Caco-2 (cell line): ENCODE measurements around the gene PPARD. TPM values are rescaled to one million over a fixed set of nuclear protein-coding genes. Genes with fewer than 3 reads are reported as not detected.

Experiments used
- BruUV-seq: library from RNA; stranded (reverse); fragments of 400-500 nt; replicated peaks from 2 replicates; lab custom pipeline; 2021; lab: Mats Ljungman, UMichigan
- CTCF ChIA-PET: fragments of 300-600 bp; sonication (Branson Sonifier 250); formaldehyde crosslinking; loops from one replicate; lab custom pipeline; 2022; ENCODE audit warnings: antibody characterized with exemption; lab: Charles Lee
- POLR2A ChIA-PET: fragments of 300-600 bp; sonication (Branson Sonifier 250); formaldehyde crosslinking; loops from one replicate; lab custom pipeline; 2022; ENCODE audit warnings: antibody characterized with exemption; lab: Charles Lee
- DNase-seq, 2 experiments: peaks; one replicate each; pipeline versions ENCODE4 v3.0.0 to v3.0.0-alpha.2; 2020 to 2022
- H3K27me3 ChIP-seq: replicated peaks from 2 replicates; pipeline ENCODE4 v1.6.0; 2011; ENCODE audit warnings: low read length; ENCODE audit not compliant: control insufficient read depth, insufficient read depth
- H3K36me3 ChIP-seq: 2 replicates; pipeline ENCODE4 v1.5.1; 2011; ENCODE audit warnings: low read length; ENCODE audit not compliant: control insufficient read depth, insufficient read depth
- H3K4me1 ChIP-seq: fragments of 250-450 bp; sonication (Bioruptor Pico); 2 replicates; pipeline ENCODE4 v1.5.1; 2020; ENCODE audit warnings: mild to moderate bottlenecking
- H3K4me3 ChIP-seq: 2 replicates; pipeline ENCODE4 v1.5.1; 2011; ENCODE audit warnings: low read depth, mild to moderate bottlenecking, control low read depth, low read length
- H3K9me3 ChIP-seq: fragments of 250-450 bp; sonication (Bioruptor Pico); 2 replicates; pipeline ENCODE4 v1.5.1; 2020; ENCODE audit warnings: mild to moderate bottlenecking, moderate library complexity
- H3K27ac Mint-ChIP-seq: one replicate; pipeline ENCODE4 v1.8.0; 2022; ENCODE audit warnings: mixed read lengths; ENCODE audit not compliant: unreplicated experiment
- H3K27me3 Mint-ChIP-seq: one replicate; pipeline ENCODE4 v1.8.0; 2022; ENCODE audit warnings: mixed read lengths; ENCODE audit not compliant: insufficient read depth, unreplicated experiment
- H3K36me3 Mint-ChIP-seq: one replicate; pipeline ENCODE4 v1.8.0; 2022; ENCODE audit warnings: mild to moderate bottlenecking, mixed read lengths; ENCODE audit not compliant: insufficient read depth, unreplicated experiment
- H3K4me1 Mint-ChIP-seq: one replicate; pipeline ENCODE4 v1.8.0; 2022; ENCODE audit warnings: low read depth, mixed read lengths; ENCODE audit not compliant: unreplicated experiment
- H3K4me3 Mint-ChIP-seq: one replicate; pipeline ENCODE4 v1.8.0; 2022; ENCODE audit warnings: mild to moderate bottlenecking, moderate library complexity, mixed read lengths; ENCODE audit not compliant: unreplicated experiment
- H3K9me3 Mint-ChIP-seq: one replicate; pipeline ENCODE4 v1.8.0; 2022; ENCODE audit warnings: mixed read lengths; ENCODE audit not compliant: unreplicated experiment
- intact Hi-C: fragments of 100-400 bp; cut with micrococcal nuclease; formaldehyde crosslinking; loops from one replicate; pipeline ENCODE4 v1.10.0; 2022; ENCODE audit not compliant: unreplicated experiment
- total RNA-seq: library from RNA; stranded (reverse); gene quantifications from 2 replicates; pipeline ENCODE4 v1.2.3, GENCODE V29; 2022
- TF ChIP-seq, protein P1 (sequence below), 2 experiments: fragments of 200-600 bp in 1 of 2; IDR thresholded peaks; 1 replicate in 1 of 2; 2 replicates in 1 of 2; pipeline versions ENCODE4 v1.5.1 to v1.8.0; 2011 to 2022; ENCODE audit warnings: antibody characterized with exemption in 1 of 2, control low read depth in 1 of 2, inconsistent platforms in 1 of 2, low read depth in 1 of 2, low read length in 1 of 2, mild to moderate bottlenecking in 1 of 2, moderate library complexity in 1 of 2; ENCODE audit not compliant: insufficient read depth in 1 of 2, severe bottlenecking in 1 of 2, unreplicated experiment in 1 of 2

Gene PPARD
- total RNA-seq, 1 experiment from 2014 or later: 11.3 TPM

DNA sequence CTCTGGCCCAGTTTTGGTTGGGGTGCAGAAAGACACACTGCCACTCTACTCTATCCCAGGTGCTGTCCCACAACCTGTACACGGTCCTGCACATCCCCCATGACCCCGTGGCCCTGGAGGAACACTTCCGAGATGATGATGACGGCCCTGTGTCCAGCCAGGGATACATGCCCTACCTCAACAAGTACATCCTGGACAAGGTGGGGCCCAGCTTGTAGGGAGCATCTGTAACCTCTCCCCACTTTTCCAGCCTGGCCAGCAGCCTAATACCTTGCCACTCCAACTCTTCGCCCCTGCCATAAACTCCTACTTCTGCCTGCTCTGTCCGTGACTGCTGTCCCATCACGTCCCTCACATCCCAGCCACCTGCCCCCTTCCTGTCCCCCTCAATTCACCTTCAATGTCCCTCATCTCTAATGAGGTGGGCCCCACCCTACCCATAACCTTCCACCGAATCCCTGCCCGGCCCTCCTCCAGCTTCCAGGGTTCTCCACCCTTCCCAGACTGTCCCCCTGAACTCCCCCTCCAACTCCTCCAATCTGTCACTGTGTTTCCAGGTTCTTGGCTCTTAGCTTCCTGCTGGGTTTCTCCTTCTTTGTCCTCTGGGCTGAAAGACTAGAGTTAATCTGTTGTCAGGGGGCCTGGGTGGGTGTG lies 32.6 kb upstream of the PPARD start:
- peaks cover 3% of the 10 kb centered on the region for H3K27me3 Mint-ChIP-seq
- no peaks in the 10 kb centered on the region for H3K9me3 Mint-ChIP-seq
- TF ChIP-seq, protein P1, sequence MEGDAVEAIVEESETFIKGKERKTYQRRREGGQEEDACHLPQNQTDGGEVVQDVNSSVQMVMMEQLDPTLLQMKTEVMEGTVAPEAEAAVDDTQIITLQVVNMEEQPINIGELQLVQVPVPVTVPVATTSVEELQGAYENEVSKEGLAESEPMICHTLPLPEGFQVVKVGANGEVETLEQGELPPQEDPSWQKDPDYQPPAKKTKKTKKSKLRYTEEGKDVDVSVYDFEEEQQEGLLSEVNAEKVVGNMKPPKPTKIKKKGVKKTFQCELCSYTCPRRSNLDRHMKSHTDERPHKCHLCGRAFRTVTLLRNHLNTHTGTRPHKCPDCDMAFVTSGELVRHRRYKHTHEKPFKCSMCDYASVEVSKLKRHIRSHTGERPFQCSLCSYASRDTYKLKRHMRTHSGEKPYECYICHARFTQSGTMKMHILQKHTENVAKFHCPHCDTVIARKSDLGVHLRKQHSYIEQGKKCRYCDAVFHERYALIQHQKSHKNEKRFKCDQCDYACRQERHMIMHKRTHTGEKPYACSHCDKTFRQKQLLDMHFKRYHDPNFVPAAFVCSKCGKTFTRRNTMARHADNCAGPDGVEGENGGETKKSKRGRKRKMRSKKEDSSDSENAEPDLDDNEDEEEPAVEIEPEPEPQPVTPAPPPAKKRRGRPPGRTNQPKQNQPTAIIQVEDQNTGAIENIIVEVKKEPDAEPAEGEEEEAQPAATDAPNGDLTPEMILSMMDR (IDR thresholded peaks at IDR 0.05; ENCODE audit: insufficient read depth in 1 of 2, low read depth in 1 of 2, low read length in 1 of 2, severe bottlenecking in 1 of 2, unreplicated experiment in 1 of 2): no peak
- H3K27me3 ChIP-seq: no peaks in the 10 kb centered on the region
- no peak overlapping the region for H3K4me3 ChIP-seq
- H3K36me3 Mint-ChIP-seq: no peaks in the 10 kb centered on the region
- no peaks in the 10 kb centered on the region for H3K4me1 Mint-ChIP-seq
- no peaks in the 10 kb centered on the region for H3K4me1 ChIP-seq
- no peaks in the 10 kb centered on the region for H3K9me3 ChIP-seq
- intact Hi-C loops: no loop called here
- H3K4me3 Mint-ChIP-seq: no peak overlapping the region
- H3K36me3 ChIP-seq: no peaks in the 10 kb centered on the region
- ChIA-PET POLR2A (no interaction called here), CTCF (no interaction called here)
- no peak overlapping the region for H3K27ac Mint-ChIP-seq
- no TSS peak for BruUV-seq
- DNase-seq: no peak

DNA sequence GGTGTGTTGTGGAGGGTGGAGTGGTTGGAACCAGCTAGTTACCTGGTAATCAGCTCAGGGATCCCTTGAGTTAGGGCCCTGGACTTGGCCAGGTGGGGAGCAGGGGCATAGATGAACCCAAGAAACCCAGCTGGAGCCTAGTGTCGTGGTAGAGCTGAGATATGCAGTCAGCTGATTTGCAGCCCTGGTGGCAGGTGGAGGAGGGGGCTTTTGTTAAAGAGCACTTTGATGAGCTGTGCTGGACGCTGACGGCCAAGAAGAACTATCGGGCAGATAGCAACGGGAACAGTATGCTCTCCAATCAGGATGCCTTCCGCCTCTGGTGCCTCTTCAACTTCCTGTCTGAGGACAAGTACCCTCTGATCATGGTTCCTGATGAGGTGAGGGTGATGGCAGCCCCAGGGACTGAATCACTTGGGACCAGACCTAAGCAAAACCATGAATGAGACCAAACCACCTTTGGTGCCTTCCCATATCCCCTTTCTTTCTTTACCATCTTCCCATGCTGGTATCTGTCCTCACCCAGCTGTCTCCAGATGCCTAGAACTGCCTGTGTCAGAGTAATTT lies 32.0 kb upstream of the PPARD start:
- POLR2A ChIA-PET: no interaction called here
- BruUV-seq: no TSS peak

DNA sequence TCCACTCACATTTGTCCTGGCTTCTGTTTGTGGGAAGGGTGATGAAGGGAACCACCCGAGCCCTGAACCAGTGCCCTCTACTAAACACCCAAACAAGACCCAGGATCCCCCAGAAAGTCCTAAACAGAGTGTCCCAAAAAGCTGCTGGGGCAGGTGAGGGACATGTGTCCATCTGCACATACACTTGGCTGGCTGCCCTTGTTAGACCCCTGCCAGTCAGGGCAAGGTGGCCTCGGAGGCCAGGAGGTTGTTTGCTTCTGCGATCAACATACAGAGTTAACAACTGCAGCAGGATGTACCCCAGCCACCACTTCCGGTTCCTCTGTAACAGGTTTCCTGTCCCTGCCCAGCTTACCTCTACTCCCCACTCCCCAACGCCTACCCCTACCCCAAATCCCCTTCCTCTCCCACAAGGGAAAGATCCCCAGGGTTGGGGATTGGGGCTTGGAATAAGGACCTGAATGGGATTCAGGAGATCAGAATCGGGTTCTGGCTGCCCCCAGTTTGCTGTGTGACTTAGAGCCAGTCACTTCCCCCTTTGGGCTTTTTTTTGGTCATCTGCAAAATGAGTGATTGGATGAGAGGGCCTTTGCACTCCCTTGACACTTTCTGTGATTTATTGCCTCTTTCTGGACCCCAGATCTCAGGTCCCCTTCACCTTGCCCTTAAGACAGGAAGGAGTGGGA lies 30.8 kb upstream of the PPARD start:
- no peaks in the 10 kb centered on the region for H3K4me1 ChIP-seq
- no peaks in the 10 kb centered on the region for H3K9me3 Mint-ChIP-seq
- no peak overlapping the region for H3K27ac Mint-ChIP-seq
- H3K9me3 ChIP-seq: no peaks in the 10 kb centered on the region
- H3K27me3 ChIP-seq: no peaks in the 10 kb centered on the region
- ChIA-PET POLR2A (no interaction called here), CTCF (interaction anchor here (1.0 kb wide), 1 partner anchor 138 kb away, joined by 3 read pairs; no protein-coding TSS in a partner anchor)
- no peaks in the 10 kb centered on the region for H3K36me3 ChIP-seq
- BruUV-seq: no TSS peak
- H3K4me3 Mint-ChIP-seq: no peak overlapping the region
- H3K36me3 Mint-ChIP-seq: no peaks in the 10 kb centered on the region
- DNase-seq: no peak
- peaks cover 3% of the 10 kb centered on the region for H3K27me3 Mint-ChIP-seq
- TF ChIP-seq, protein P1 (IDR thresholded peaks at IDR 0.05; ENCODE audit: insufficient read depth in 1 of 2, low read depth in 1 of 2, low read length in 1 of 2, severe bottlenecking in 1 of 2, unreplicated experiment in 1 of 2): no peak
- no peak overlapping the region for H3K4me3 ChIP-seq
- intact Hi-C loops: no loop called here
- H3K4me1 Mint-ChIP-seq: no peaks in the 10 kb centered on the region

More for the DNA sequence above, 32.0 kb upstream of the PPARD start:
- CTCF ChIA-PET: no interaction called here
- Histone ChIP-seq H3K4me1 (no peaks in the 10 kb centered on the region), H3K4me3 (no peak overlapping the region), H3K36me3 (no peaks in the 10 kb centered on the region), H3K9me3 (no peaks in the 10 kb centered on the region), H3K27me3 (no peaks in the 10 kb centered on the region)
- no peak overlapping the region for H3K4me3 Mint-ChIP-seq
- intact Hi-C loops: no loop called here
- TF ChIP-seq, protein P1 (IDR thresholded peaks at IDR 0.05; ENCODE audit: insufficient read depth in 1 of 2, low read depth in 1 of 2, low read length in 1 of 2, severe bottlenecking in 1 of 2, unreplicated experiment in 1 of 2): no peak
- peaks cover 3% of the 10 kb centered on the region for H3K27me3 Mint-ChIP-seq
- H3K27ac Mint-ChIP-seq: no peak overlapping the region
- no peaks in the 10 kb centered on the region for H3K4me1 Mint-ChIP-seq
- H3K36me3 Mint-ChIP-seq: no peaks in the 10 kb centered on the region
- DNase-seq: no peak
- H3K9me3 Mint-ChIP-seq: no peaks in the 10 kb centered on the region
